Neural progenitor cell (in vitro differentiated cells): ENCODE measurements around the gene KRTAP9-6. TPM values are rescaled to one million over a fixed set of nuclear protein-coding genes. Genes with fewer than 3 reads are reported as not detected.

Source experiments
- DNase-seq: peaks from one replicate; pipeline ENCODE4 v3.0.0-alpha.2; 2016; ENCODE audit warnings: low spot score
- H2AFZ ChIP-seq: fragments of 200-600 bp; sonication (generic); replicated peaks from 2 replicates; pipeline ENCODE4 v1.6.1; 2016; ENCODE audit warnings: antibody characterized with exemption
- H3F3A ChIP-seq: fragments of 200-600 bp; sonication (generic); 2 replicates; pipeline ENCODE4 v1.6.1; 2016; ENCODE audit warnings: antibody characterized with exemption, low read depth
- H3K27ac ChIP-seq: fragments of 200-600 bp; sonication (generic); 2 replicates; pipeline ENCODE4 v1.5.1; 2016; ENCODE audit warnings: mild to moderate bottlenecking
- H3K27me3 ChIP-seq: fragments of 200-600 bp; sonication (generic); 2 replicates; pipeline ENCODE4 v1.6.1; 2016; ENCODE audit warnings: mild to moderate bottlenecking, moderate library complexity
- H3K36me3 ChIP-seq: fragments of 200-600 bp; sonication (generic); 2 replicates; pipeline ENCODE4 v1.5.1; 2016
- H3K4me1 ChIP-seq: fragments of 200-600 bp; sonication (generic); 2 replicates; pipeline ENCODE4 v1.6.1; 2016; ENCODE audit warnings: mixed run types
- H3K4me2 ChIP-seq: fragments of 200-600 bp; sonication (generic); 2 replicates; pipeline ENCODE4 v1.6.1; 2016
- H3K4me3 ChIP-seq: fragments of 200-600 bp; sonication (generic); 2 replicates; pipeline ENCODE4 v1.5.1; 2016
- H3K79me2 ChIP-seq: fragments of 200-600 bp; sonication (generic); 2 replicates; pipeline ENCODE4 v1.6.1; 2016; ENCODE audit warnings: low read depth
- H3K9ac ChIP-seq: fragments of 200-600 bp; sonication (generic); 2 replicates; pipeline ENCODE4 v1.6.1; 2016
- H3K9me3 ChIP-seq: fragments of 200-600 bp; sonication (generic); 2 replicates; pipeline ENCODE4 v1.5.1; 2016; ENCODE audit warnings: low read depth
- H4K20me1 ChIP-seq: fragments of 200-600 bp; sonication (generic); 2 replicates; pipeline ENCODE4 v1.6.1; 2016; ENCODE audit warnings: low read depth
- H3K27ac Mint-ChIP-seq: 3 replicates; pipeline ENCODE4 v1.8.0; 2021; ENCODE audit warnings: mixed read lengths
- H3K27me3 Mint-ChIP-seq: 2 replicates; pipeline ENCODE4 v1.8.0; 2022; ENCODE audit warnings: low read depth, mild to moderate bottlenecking, inconsistent platforms, moderate library complexity, mixed read lengths; ENCODE audit not compliant: insufficient read depth
- H3K36me3 Mint-ChIP-seq: 3 replicates; pipeline ENCODE4 v1.8.0; 2021; ENCODE audit warnings: mixed read lengths
- H3K4me1 Mint-ChIP-seq: 3 replicates; pipeline ENCODE4 v1.8.0; 2021; ENCODE audit warnings: mixed read lengths
- H3K4me3 Mint-ChIP-seq: 3 replicates; pipeline ENCODE4 v1.8.0; 2021; ENCODE audit warnings: mild to moderate bottlenecking, moderate library complexity, mixed read lengths
- H3K9me3 Mint-ChIP-seq: 3 replicates; pipeline ENCODE4 v1.8.0; 2020; ENCODE audit warnings: mixed read lengths
- CTCF ChIP-seq: fragments of 200-600 bp; sonication (generic); IDR thresholded peaks from 2 replicates; pipeline ENCODE4 v1.5.1; 2017; ENCODE audit warnings: antibody characterized with exemption, mild to moderate bottlenecking
- EZH2 ChIP-seq: fragments of 200-600 bp; sonication (generic); IDR thresholded peaks from 2 replicates; pipeline ENCODE4 v1.6.1; 2017; ENCODE audit warnings: antibody characterized with exemption, mild to moderate bottlenecking, moderate library complexity
- EZH2phosphoT487 ChIP-seq: fragments of 200-600 bp; sonication (generic); IDR thresholded peaks from 2 replicates; pipeline ENCODE4 v1.6.1; 2017; ENCODE audit warnings: antibody characterized with exemption
- total RNA-seq: library from RNA; depleted of rRNA; stranded (reverse); fragments of >200 nt; gene quantifications from 2 replicates; pipeline ENCODE4 v1.2.3, GENCODE V29; 2015; ENCODE audit warnings: low replicate concordance

Gene KRTAP9-6
- total RNA-seq, 1 donor from 2014 or later: not detected

DNA sequence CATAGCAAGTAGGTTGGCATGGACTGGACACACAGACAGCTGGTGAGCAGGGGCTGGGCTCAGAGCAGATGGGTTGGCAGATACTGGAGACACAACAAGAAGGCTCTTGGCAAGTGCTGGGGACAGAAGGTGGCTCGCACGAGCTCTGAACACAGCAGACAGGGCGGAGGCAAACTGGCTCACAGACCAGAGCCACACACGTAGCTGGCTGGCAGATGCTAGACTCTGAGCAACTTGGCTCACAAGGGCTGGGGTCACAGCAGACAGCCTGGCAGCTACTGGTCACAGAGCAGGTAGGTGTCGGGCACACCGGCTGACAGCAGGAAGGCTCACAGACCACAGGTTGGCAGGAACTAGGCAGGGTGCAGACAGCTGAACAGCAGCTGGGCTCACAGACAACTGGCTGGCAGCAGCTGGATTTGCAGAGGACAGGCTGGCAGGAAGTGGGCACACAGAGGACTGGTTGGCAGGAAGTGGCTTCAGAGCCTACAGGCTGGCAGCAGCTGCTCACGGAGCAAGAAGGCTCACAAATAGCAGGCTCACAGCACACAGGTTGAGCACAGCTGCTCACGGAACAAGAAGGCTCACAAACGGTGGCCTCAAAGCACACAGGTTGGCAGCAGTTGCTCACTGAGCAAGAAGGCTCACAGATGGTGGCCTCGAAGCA, 43.2 kb downstream of the KRTAP9-6 start:
- Histone ChIP-seq H3K9me3 (no peaks in the 10 kb centered on the region), H3K4me1 (peaks cover 3% of the 10 kb centered on the region), H3K4me2 (no peak overlapping the region), H3F3A (no peaks in the 10 kb centered on the region), H3K79me2 (no peaks in the 10 kb centered on the region), H3K27ac (no peak overlapping the region), H3K36me3 (no peaks in the 10 kb centered on the region), H2AFZ (no peak overlapping the region), H3K27me3 (no peaks in the 10 kb centered on the region), H3K4me3 (no peak overlapping the region), H4K20me1 (no peaks in the 10 kb centered on the region), H3K9ac (no peak overlapping the region)
- Mint-ChIP-seq H3K4me3 (no peak overlapping the region), H3K9me3 (no peaks in the 10 kb centered on the region), H3K36me3 (no peaks in the 10 kb centered on the region), H3K27ac (no peak overlapping the region), H3K4me1 (no peaks in the 10 kb centered on the region), H3K27me3 (peaks cover 2% of the 10 kb centered on the region)
- no peak for DNase-seq
- TF ChIP-seq CTCF (no peak), EZH2 (no peak), EZH2phosphoT487 (no peak)

DNA sequence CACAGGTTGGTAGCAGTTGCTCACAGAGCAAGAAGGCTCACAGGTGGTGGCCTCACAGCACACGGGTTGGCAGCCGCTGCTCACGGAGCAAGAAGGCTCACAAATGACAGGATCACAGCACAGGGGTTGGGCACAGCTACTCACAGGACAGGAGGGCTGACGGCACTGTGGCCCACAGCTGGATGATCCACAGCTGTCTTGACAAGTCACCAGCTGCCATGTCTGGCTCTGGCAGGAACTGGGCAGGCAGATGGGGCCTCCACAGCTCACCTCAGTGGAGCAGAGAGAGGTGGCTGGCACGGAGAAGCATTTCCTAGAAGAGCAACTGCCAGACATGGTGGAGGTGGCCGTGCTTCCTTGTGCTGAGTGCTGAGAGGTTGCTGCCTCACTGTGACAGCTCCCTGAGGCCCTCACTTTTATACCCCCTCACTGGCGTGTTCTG, 43.8 kb downstream of the KRTAP9-6 start, which contains the start of gene KRTAP16-1:
Gene KRTAP16-1, minus strand, starts transcription at position 392 of the 442 bp plus-strand sequence. Its CDS starts 56 bp downstream, at position 336.
- H2AFZ ChIP-seq: no peak within 1 kb of the TSS

DNA sequence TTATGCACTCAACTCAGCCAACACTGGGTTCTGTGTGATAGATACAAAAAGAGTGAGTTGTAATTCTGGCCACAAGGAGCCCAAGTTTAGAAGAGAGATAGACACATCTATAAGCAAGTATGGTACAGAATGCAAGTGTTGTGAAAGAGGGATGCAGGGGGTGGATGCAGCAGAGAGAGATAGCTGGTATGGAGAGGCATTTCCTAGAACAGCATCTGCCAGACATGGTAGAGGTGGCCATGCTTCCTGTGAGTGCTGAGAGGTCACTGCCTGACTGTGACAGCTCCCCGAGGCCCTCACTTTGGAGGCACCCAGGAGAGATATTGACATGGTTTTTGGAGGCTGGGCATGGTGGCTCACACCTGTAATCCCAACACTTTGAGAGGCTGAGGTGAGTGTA, 45.9 kb downstream of the KRTAP9-6 start:
- Histone ChIP-seq H3K4me3 (no peak overlapping the region), H3K27ac (no peak overlapping the region), H3K9me3 (no peaks in the 10 kb centered on the region), H4K20me1 (no peaks in the 10 kb centered on the region), H3K4me1 (peaks cover 3% of the 10 kb centered on the region), H3F3A (no peaks in the 10 kb centered on the region), H3K36me3 (no peaks in the 10 kb centered on the region), H3K27me3 (no peaks in the 10 kb centered on the region), H3K4me2 (no peak overlapping the region), H2AFZ (no peak overlapping the region), H3K79me2 (no peaks in the 10 kb centered on the region), H3K9ac (no peak overlapping the region)
- no peak for DNase-seq
- H3K4me1 Mint-ChIP-seq: no peaks in the 10 kb centered on the region
- no peaks in the 10 kb centered on the region for H3K27me3 Mint-ChIP-seq
- H3K4me3 Mint-ChIP-seq: no peak overlapping the region
- no peaks in the 10 kb centered on the region for H3K36me3 Mint-ChIP-seq
- no peaks in the 10 kb centered on the region for H3K9me3 Mint-ChIP-seq
- TF ChIP-seq EZH2phosphoT487 (no peak), EZH2 (no peak), CTCF (no peak)
- no peak overlapping the region for H3K27ac Mint-ChIP-seq

More for the DNA sequence above, 43.8 kb downstream of the KRTAP9-6 start, which contains the start of gene KRTAP16-1:
- no peaks in the 10 kb centered on the region for H3K9me3 Mint-ChIP-seq
- H3K36me3 Mint-ChIP-seq: no peaks in the 10 kb centered on the region
- H3K27me3 Mint-ChIP-seq: peaks cover 2% of the 10 kb centered on the region
- Histone ChIP-seq H3K4me2 (no peak within 1 kb of the TSS), H3K27me3 (no peaks in the 10 kb centered on the region), H3K9ac (no peak within 1 kb of the TSS), H3K27ac (no peak within 1 kb of the TSS), H3K9me3 (no peaks in the 10 kb centered on the region), H3F3A (no peaks in the 10 kb centered on the region), H3K79me2 (no peaks in the 10 kb centered on the region), H3K36me3 (no peaks in the 10 kb centered on the region), H3K4me3 (no peak within 1 kb of the TSS), H3K4me1 (peaks cover 3% of the 10 kb centered on the region), H4K20me1 (no peaks in the 10 kb centered on the region)
- H3K4me1 Mint-ChIP-seq: no peaks in the 10 kb centered on the region
- H3K4me3 Mint-ChIP-seq: no peak within 1 kb of the TSS
- DNase-seq: no peak
- TF ChIP-seq CTCF (no peak), EZH2 (no peak), EZH2phosphoT487 (no peak)
- H3K27ac Mint-ChIP-seq: no peak within 1 kb of the TSS
